Muscle of back (tissue), 11 donors: ENCODE results near the gene GUCY2D. TPM values are rescaled to one million over a fixed set of nuclear protein-coding genes. Genes with fewer than 3 reads are reported as not detected.

Experiments used
- DNase-seq, 3 donors: peaks; one replicate each; pipeline versions ENCODE4 v3.0.0 to v3.0.0-alpha.2; 2013
- polyA plus RNA-seq, 10 donors: library from polyadenylated mRNA; unstranded; fragments of 120-200 nt; gene quantifications; one replicate each; pipeline ENCODE4 v1.2.1, GENCODE V29; 2013; ENCODE audit not compliant: insufficient read length in 10 of 10

GUCY2D gene
- polyA plus RNA-seq, 10 donors = 0.05 to 0.07 TPM; not detected in 8

DNA sequence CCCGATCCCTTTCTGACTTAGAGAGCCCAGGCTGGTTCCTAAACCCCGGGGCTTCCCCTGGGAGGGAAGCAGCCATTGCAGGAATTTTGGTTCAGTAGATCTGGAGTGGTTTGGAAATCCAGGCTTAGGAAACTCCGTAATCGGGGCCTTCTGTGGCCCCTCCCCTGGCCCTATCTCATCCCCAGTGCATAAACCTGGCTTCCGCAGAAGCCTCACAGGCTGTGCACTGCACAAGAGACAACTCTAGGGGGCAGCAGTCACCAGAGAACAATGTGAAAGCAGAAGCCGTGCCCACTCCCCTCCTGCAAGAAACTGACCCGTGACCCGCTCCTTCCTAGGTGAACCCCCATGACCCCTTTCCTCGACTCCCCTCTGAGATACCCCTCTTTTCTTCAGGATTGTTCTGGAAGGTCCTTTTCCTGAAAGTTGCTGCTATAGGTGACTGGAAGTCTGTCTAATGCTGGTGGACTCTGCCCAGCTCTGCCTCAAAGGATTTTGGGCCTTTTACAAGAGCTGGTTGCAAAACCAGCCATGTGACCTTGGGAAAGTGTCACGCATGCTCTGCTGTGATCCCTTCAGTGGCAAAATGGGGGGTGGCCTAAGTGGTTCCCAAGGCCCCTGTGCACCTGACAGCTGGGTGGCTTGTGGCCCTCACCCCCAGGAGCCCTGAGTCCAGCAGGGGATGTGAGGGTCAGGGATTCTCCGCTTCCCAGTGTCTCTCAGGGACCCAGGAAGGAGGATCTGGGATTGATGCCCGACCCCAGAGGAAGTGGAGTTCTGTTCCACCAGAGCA, 14.4 kb downstream of the GUCY2D start:
- peak in 1 of 3 donors; percentile 47 for DNase-seq

DNA sequence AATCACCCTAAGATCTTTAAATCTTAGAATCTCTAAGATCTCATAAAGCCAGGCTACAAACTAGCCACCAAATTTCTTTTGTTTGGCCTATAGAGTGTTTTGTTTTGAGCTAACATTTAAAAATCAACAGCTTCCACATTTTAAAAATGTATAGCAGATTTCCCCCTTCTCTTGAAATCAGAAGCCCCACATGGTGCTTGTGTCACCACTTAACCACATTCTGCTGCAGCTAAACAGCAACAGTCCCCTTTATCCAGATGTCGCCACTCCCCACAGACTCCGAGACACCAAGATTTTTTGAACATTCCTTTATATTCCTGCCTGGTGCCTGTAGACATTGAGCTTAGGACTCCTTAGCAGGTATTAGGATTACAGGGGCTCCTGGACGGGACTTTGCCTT, 16.0 kb downstream of the GUCY2D start:
- DNase-seq = no peak

DNA sequence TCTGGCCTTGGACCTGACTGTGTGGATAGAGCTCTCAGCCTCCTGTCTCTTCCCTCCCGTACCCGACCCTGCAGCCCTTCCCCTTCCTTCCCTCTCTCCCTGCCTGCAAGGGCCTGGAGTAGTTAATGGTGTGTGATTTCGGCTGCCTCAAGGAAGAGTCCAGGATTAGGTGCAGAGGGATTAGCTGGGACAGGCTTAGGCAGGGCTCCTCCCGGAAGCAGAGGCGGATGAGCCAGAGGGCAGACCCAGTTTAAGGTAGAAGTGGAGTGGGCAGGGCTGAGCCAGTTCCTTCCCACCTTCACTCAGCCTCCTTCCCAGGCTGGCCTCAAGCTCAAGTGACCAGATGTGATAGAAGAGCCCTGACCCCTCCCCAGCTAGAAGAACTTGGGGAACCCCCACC, 16.8 kb downstream of the GUCY2D start:
- no peak for DNase-seq

- no peak for DNase-seq
These were observed 17.5 kb downstream of the GUCY2D start for GRCh38 chr17:8019665-8020650.

DNA sequence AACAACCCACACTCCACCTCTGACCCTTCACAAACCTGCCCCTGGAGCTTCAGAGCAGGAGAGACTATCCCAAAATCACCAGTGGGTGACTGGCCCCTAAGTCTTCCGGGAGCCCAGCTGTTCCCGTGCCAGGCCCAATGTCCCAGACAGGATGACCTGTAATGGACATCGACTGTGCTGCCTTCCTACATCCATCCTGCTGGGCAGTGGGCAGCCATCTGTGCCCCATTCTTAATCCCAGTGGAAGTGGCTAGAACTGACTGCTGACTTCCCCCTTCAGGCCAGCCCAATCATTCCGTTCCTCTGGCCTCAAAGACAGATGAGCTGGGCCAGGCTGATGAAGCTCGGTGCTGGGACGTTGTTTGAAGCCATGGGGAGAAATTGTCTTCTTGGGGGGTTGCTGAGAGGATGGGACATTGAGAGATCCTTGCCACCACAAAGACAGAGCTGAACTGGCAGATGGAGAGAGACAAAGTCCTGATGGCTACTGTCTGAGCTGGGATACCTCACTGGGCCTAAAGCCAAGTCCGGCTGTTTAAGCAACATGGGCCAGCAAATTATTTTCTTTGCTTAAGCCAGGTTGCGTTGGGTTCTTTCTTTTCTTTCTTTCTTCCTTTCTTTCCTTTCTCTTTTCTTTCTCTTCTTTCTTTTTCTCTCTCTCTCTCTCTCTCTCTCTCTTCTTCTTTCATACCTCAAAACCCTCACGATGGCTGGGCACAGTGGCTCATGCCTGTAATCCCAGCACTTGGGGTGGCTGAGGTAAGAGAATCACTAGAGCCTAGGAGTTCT, 18.6 kb downstream of the GUCY2D start:
- DNase-seq = no peak

GRCh38 chr17:8021565-8022359, 19.3 kb downstream of the GUCY2D start:
- DNase-seq = no peak

DNA sequence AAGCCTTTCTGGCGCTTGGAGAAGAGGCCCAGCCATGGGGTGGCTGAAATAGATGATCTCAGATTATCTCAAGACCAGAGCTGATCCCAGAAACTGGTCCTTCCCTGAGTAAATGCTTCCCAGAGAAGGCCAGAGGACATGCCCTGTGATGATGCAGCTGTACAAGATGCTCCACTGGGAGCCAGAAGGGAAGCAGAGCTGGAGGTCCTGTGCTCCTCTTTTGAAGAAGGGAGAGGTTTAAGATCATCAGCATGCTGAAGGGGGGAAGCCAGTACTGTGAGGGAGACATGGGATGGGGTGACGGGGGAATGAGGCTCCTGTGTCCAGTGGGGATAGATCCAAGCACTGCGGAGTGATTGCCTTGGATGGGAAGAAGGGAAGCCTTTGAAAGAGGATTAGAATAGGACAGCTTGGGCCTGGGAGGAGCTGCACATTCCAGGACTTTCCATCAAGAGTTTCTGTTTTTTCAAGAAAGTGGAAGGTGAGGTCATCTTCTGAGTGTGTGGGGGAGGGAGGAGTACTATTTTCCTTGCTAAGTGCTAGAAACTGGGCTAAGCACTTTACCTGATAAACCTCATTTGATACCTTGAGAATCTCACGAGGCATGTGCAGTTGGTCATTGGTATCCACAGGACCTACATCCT, 20.1 kb downstream of the GUCY2D start:
- DNase-seq = peak in 1 of 3 donors; percentile 33

GRCh38 chr17:8024161-8024560, 21.7 kb downstream of the GUCY2D start:
- DNase-seq = peak in 1 of 3 donors; percentile 16

- DNase-seq = no peak
These were observed 22.9 kb downstream of the GUCY2D start for GRCh38 chr17:8025176-8025911.

DNA sequence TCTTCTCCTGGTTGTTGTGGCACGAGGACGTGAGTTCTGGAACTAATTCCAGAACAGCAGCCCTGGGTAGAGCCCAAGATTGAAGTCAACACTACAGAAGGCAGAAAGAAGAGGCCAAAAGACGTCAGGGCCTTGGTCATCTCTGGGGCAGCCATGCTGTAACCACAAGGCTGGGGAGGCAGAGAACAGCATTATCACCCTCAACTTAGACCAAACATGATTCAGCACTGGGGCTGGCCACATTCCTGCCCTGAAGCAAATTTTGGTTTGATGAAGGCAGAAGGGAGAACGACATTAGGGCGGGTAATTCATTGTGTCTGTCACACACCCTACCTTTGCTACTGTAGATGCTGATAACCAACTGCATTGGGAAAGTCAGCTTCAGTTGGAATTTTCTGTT, 26.7 kb downstream of the GUCY2D start:
- DNase-seq = no peak

- DNase-seq = no peak
These were observed 28.8 kb downstream of the GUCY2D start for GRCh38 chr17:8031261-8031661.

DNA sequence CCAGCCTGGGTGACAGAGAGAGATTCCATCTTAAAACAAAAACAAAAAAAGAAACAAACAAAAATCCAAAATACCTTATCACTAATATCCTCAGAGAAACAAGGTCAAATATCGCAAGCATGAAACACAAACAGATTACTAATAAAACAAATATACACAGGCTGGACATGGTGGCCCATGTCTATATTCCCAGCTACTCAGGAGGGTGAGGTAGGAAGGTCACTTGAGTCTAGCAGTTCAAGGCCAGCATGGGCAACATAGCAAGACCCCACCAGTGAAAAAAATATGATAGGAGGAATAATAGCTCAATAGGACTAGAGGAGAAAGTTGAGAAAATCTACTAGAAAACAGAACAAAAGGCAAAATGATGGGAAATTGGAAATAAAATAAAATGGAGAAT, 29.5 kb downstream of the GUCY2D start:
- no peak for DNase-seq

GRCh38 chr17:8032442-8032841, 30.0 kb downstream of the GUCY2D start:
- no peak for DNase-seq

GRCh38 chr17:8038954-8039610, 36.7 kb downstream of the GUCY2D start, which contains the start of gene ALOX15B:
Gene ALOX15B (plus strand): TSS chr17:8039059. CDS start chr17:8039156, 97 bp downstream.
- DNase-seq = no peak

GRCh38 chr17:8039611-8040168, 37.3 kb downstream of the GUCY2D start:
- DNase-seq = no peak

DNA sequence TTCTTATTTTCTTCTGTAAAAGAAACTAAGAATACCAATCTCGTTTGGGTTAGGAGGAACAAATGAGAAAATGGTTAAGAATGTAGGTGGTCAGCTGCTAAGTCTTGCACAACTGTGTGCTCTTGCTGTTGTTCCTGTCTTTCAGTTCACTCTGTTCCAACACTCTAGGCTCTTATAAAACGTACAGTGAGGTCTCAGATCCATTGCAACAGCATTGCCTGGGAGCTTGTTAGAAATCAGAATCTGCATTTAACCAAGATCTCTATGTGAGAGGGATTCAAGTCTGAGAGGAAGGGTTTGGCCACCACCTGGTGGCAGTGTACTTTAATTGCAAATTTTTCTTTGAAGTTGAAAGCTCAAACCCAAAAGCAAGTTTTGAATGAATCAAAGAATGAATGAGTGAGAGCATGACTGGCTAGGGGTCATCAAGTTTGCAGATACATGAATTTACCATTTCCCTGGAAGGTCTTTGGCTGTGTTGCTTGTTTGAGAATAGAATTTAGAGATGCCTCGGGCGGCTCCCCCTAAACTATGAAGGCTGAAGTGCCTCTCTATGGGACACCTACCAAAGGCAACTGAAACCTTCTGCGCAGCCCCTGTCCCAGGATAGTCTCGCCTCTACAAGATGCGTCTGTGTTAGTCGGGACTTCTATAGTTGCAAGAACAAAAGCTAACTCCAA, 39.0 kb downstream of the GUCY2D start:
- peak in 2 of 3 donors; percentile 39 to 54 for DNase-seq

DNA sequence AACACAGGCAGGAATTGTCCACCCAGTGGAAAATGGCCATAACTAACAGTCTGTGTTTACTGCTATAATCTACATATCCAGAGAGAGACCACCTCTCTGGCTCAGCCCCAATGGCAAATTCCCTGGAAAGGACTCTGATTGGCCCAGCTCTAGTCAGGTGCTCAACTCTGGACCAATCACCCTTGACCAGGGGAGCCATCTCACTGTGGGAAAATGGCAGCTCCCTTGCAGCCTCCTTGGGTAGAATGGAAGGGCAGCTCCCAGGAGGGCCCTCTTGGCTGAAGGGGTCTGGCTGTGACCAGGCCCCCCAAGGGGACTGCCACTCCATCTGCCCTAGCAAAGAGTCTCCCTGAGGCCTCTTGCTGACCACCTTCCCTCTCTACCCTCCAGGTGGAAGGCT, 39.6 kb downstream of the GUCY2D start:
- DNase-seq = no peak
